Body of pancreas (tissue), 4 donors: Measurements from ENCODE around the gene ATP2B1. TPM values are rescaled to one million over a fixed set of nuclear protein-coding genes. Genes with fewer than 3 reads are reported as not detected.

Experiments
- ATAC-seq: fragments of 150-250 bp; one replicate; pipeline ENCODE4 v1.9.1; 2016
- DNase-seq, 4 donors: peaks; one replicate each; pipeline ENCODE4 v3.0.0-alpha.2; 2019
- H3K27ac ChIP-seq, 4 donors: fragments of 200-600 bp; sonication (generic); 1 replicate in 3 of 4; 2 replicates in 1 of 4; pipeline versions ENCODE4 v1.5.1 to v1.6.1; 2016 to 2019; ENCODE audit warnings: mild to moderate bottlenecking in 1 of 4, mixed read lengths in 1 of 4, moderate library complexity in 1 of 4
- H3K27me3 ChIP-seq, 2 donors: fragments of 200-600 bp; sonication (generic); one replicate each; pipeline ENCODE4 v1.6.0; 2016; ENCODE audit warnings: mild to moderate bottlenecking in 1 of 2
- H3K36me3 ChIP-seq, 2 donors: fragments of 200-600 bp; sonication (generic); replicated peaks in 1 of 2; 2 replicates each; pipeline ENCODE4 v1.5.1; 2016; ENCODE audit warnings: low read depth in 2 of 2; ENCODE audit not compliant: insufficient read depth in 1 of 2
- H3K4me1 ChIP-seq: fragments of 200-600 bp; sonication (generic); one replicate; pipeline ENCODE4 v1.6.0; 2016
- H3K4me3 ChIP-seq, 2 donors: fragments of 200-600 bp; sonication (generic); 1 replicate in 1 of 2; 2 replicates in 1 of 2; pipeline ENCODE4 v1.5.1; 2016 to 2019
- H3K9me3 ChIP-seq, 3 donors: fragments of 200-600 bp; sonication (generic); 1 replicate in 2 of 3; 2 replicates in 1 of 3; pipeline ENCODE4 v1.5.1; 2016
- CTCF ChIP-seq, 7 experiments: fragments of 450-650 bp in 4 of 7; fragments of 200-600 bp in 3 of 7; sonication (generic) in 3 of 7; IDR thresholded peaks; one replicate each; pipeline ENCODE4 v1.5.1; 2016 to 2019; ENCODE audit warnings: antibody characterized with exemption in 7 of 7
- POLR2A ChIP-seq, 3 donors: fragments of 450-650 bp; IDR thresholded peaks; one replicate each; pipeline ENCODE4 v1.6.1; 2016; ENCODE audit warnings: antibody characterized with exemption in 3 of 3, mild to moderate bottlenecking in 2 of 3
- WGBS, 2 donors: methylation state at CpG; one replicate each; pipeline ENCODE4 v1.1.5; 2017; 5-methylcytosine and 5-hydroxymethylcytosine counted together
- intact Hi-C: fragments of 100-400 bp; cut with DNase I; formaldehyde crosslinking; loops from one replicate; pipeline ENCODE4 v1.15.1; 2023
- total RNA-seq, 2 donors: library from RNA; depleted of rRNA; stranded (reverse); fragments of >200 nt; gene quantifications; one replicate each; pipeline ENCODE4 v1.1.0, GENCODE V29; 2016

ATP2B1 gene
- total RNA-seq, 2 donors from 2014 or later: 17.1 to 37.9 TPM

- ATAC-seq (no peak), DNase-seq (no peak)
- Histone ChIP-seq H3K9me3 (no peaks in the 10 kb centered on the region), H3K4me3 (no peak overlapping the region), H3K36me3 (no peaks in the 10 kb centered on the region), H3K27ac (no peak overlapping the region), H3K4me1 (peaks cover 9% of the 10 kb centered on the region), H3K27me3 (no peaks in the 10 kb centered on the region)
- intact Hi-C loops: no loop called here
- TF ChIP-seq POLR2A (IDR thresholded peaks at IDR 0.05): no peak
- no peak for TF ChIP-seq CTCF (IDR thresholded peaks at IDR 0.05)
- WGBS, 2 donors: 79 to 80% methylated on average over 1 of the region's 1 CpG
Measured at GRCh38 chr12:89704457-89704856, 4.2 kb downstream of the ATP2B1 start.

- Histone ChIP-seq H3K36me3 (no peaks in the 10 kb centered on the region), H3K27me3 (no peaks in the 10 kb centered on the region), H3K4me1 (peaks cover 9% of the 10 kb centered on the region), H3K27ac (no peak overlapping the region), H3K9me3 (no peaks in the 10 kb centered on the region), H3K4me3 (no peak overlapping the region)
- DNase-seq: no peak
- intact Hi-C loops: no loop called here
- WGBS, 2 donors: 21 to 33% methylated on average over 1 of the region's 1 CpG
- ATAC-seq: no peak
- TF ChIP-seq POLR2A (IDR thresholded peaks at IDR 0.05): no peak
- TF ChIP-seq CTCF (IDR thresholded peaks at IDR 0.05): no peak
Measured at GRCh38 chr12:89703768-89704167, 4.9 kb downstream of the ATP2B1 start.

GRCh38 chr12:89702503-89702902, 6.1 kb downstream of the ATP2B1 start:
- Histone ChIP-seq H3K9me3 (no peaks in the 10 kb centered on the region), H3K4me1 (peaks cover 9% of the 10 kb centered on the region), H3K27me3 (no peaks in the 10 kb centered on the region), H3K36me3 (no peaks in the 10 kb centered on the region), H3K27ac (no peak overlapping the region), H3K4me3 (no peak overlapping the region)
- ATAC-seq (no peak), DNase-seq (no peak)
- no peak for TF ChIP-seq CTCF (IDR thresholded peaks at IDR 0.05)
- no peak for TF ChIP-seq POLR2A (IDR thresholded peaks at IDR 0.05)
- intact Hi-C loops: no loop called here
- 74 to 76% methylated on average over 1 of the region's 1 CpG for WGBS, 2 donors

- WGBS, 2 donors: 91 to 94% methylated on average over 3 of the region's 3 CpGs
- DNase-seq (no peak), ATAC-seq (no peak)
- no peaks in the 10 kb centered on the region for H3K36me3 ChIP-seq
- H3K4me1 ChIP-seq: peaks cover 9% of the 10 kb centered on the region
- intact Hi-C loops: no loop called here
- no peak overlapping the region for H3K27ac ChIP-seq
- no peak overlapping the region for H3K4me3 ChIP-seq
- TF ChIP-seq CTCF (IDR thresholded peaks at IDR 0.05) (no peak), POLR2A (IDR thresholded peaks at IDR 0.05) (no peak)
- no peaks in the 10 kb centered on the region for H3K9me3 ChIP-seq
- no peaks in the 10 kb centered on the region for H3K27me3 ChIP-seq
Measured at GRCh38 chr12:89701606-89702206, 6.9 kb downstream of the ATP2B1 start.

- H3K27me3 ChIP-seq: no peaks in the 10 kb centered on the region
Measured at GRCh38 chr12:89700191-89700810, 8.3 kb downstream of the ATP2B1 start.

More at GRCh38 chr12:89700191-89700810, 8.3 kb downstream of the ATP2B1 start:
- DNase-seq (no peak), ATAC-seq (no peak)
- H3K9me3 ChIP-seq: no peaks in the 10 kb centered on the region
- H3K36me3 ChIP-seq: no peaks in the 10 kb centered on the region
- no peak overlapping the region for H3K27ac ChIP-seq
- H3K4me3 ChIP-seq: no peak overlapping the region
- TF ChIP-seq CTCF (IDR thresholded peaks at IDR 0.05) (no peak), POLR2A (IDR thresholded peaks at IDR 0.05) (no peak)
- H3K4me1 ChIP-seq: peaks cover 16% of the 10 kb centered on the region
- 94 to 95% methylated on average over 4 of the region's 4 CpGs for WGBS, 2 donors
- intact Hi-C loops: no loop called here
